AG09319 (cell line): ENCODE measurements around the gene SAMMSON.

Experiments used
- DNase-seq: peaks from one replicate; pipeline ENCODE4 v3.0.0-alpha.2; 2010; ENCODE audit warnings: low read depth; ENCODE audit errors: extremely low read depth
- CTCF ChIP-seq: IDR thresholded peaks from 2 replicates; pipeline ENCODE4 v1.5.1; 2011; ENCODE audit warnings: low read depth, mild to moderate bottlenecking, inconsistent platforms, low read length, moderate library complexity

Gene SAMMSON

GRCh38 chr3:70078778-70079177 lies 79.2 kb downstream of the SAMMSON start:
- DNase-seq = peak; percentile 12
- no peak for TF ChIP-seq CTCF

GRCh38 chr3:70085613-70086012 lies 86.1 kb downstream of the SAMMSON start:
- no peak for TF ChIP-seq CTCF

GRCh38 chr3:70086336-70086735 lies 86.8 kb downstream of the SAMMSON start:
- no peak for TF ChIP-seq CTCF
- no peak for DNase-seq

More at GRCh38 chr3:70085613-70086012, 86.1 kb downstream of the SAMMSON start:
- no peak for DNase-seq

- peak; percentile 48 for TF ChIP-seq CTCF
Observed at GRCh38 chr3:70090322-70090913, 90.9 kb downstream of the SAMMSON start.

GRCh38 chr3:70094197-70094596 lies 94.7 kb downstream of the SAMMSON start:
- no peak for DNase-seq
- TF ChIP-seq CTCF = no peak

More at GRCh38 chr3:70090322-70090913, 90.9 kb downstream of the SAMMSON start:
- DNase-seq = no peak

GRCh38 chr3:70095260-70095659 lies 95.7 kb downstream of the SAMMSON start:
- DNase-seq = no peak
- no peak for TF ChIP-seq CTCF

GRCh38 chr3:70096376-70097066 lies 97.0 kb downstream of the SAMMSON start:
- TF ChIP-seq CTCF = no peak
- DNase-seq = no peak
